SK-N-DZ (cell line): Measurements from ENCODE around the gene KLHL20. TPM values are rescaled to one million over a fixed set of nuclear protein-coding genes. Genes with fewer than 3 reads are reported as not detected.
"Not testable (repeated sequence)": the region's sequence is repeated elsewhere in the genome, so short reads cannot be mapped to it uniquely, and the experiment has no call there.

Experiments
- DNase-seq: peaks from one replicate; pipeline ENCODE4 v3.0.0-alpha.2; 2015; ENCODE audit warnings: low spot score
- polyA plus RNA-seq, 2 experiments: library from polyadenylated mRNA; depleted of rRNA; stranded (reverse); fragments of >200 nt; gene quantifications; 2 replicates each; pipeline ENCODE4 v1.2.3, GENCODE V29; 2014

Gene KLHL20
- 13.0 and 17.6 TPM in 2 replicates for polyA plus RNA-seq (2014; cell fraction: cytosol; rRNA removed)
- polyA plus RNA-seq (2014; cell fraction: nucleus; rRNA removed): 11.0 and 17.1 TPM in 2 replicates

DNA sequence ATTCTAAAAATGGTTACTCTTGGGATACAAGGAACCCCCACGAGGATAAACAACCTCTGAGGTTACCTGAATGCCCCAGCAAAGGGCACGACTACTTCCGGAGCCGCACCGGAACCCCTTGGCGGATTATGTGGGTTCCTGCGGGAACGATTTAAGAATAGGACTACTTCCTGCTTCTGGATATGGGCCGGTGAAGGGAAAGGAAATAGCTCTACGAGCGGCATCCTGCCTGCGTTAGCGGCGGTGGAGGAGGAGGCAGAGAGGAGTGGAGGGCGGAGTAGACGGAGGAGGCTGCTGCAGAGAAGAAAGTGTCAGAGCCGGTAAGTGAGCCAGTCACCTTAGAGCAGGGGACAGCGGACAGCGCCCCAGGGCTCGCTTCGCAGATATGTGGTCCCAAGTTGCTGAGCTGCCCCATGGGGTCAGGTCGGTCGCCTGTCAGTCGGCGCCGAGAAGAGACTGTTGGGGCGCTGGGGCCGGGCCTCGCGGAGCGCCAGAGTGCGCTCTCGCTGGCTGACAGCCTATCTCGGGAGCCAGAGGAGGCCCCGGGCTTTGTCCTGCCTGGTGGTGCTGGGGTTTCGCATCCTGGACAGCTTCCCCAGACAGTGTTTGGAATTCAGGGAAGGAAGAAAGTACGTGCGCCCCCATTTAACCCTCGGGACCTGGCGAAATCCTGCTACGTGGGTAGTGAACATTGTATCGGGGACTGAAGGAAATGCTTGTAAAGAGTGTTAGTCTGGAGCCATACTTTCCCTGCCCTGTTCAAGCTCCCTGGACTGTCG, at the start of gene KLHL20:
KLHL20 (plus strand) TSS at position 223 of the 779 bp plus-strand sequence. CDS start 1,063 bp downstream, outside the sequence.
- DNase-seq: peak; percentile 92

DNA sequence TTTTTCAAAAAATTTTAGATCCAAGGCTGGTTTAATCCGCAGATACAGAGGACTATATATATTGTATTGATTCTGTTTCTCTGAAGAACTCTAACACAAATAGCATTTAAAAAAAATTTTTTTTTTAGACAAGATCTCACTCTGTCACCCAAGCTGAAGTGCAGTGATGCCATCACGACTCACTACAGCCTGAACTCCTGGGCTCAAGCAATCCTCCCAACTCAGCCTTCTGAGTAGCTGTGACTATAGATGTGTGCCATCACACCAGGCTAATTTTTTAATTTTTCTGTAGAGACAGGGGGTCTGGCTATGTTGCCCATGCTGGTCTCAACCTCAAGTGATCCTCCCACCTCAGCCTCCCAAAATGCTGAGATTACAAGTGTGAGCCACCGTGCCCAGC, 48.1 kb upstream of the KLHL20 start:
- DNase-seq: no peak

GRCh38 chr1:173669491-173669941, 45.3 kb upstream of the KLHL20 start, which contains the start of gene ANKRD45:
Gene ANKRD45 (minus strand): TSS chr1:173669851. CDS start chr1:173659418, 10,433 bp downstream.
- peak; percentile 64 for DNase-seq

- DNase-seq: not testable (repeated sequence)
Observed at GRCh38 chr1:173674496-173674895, 40.3 kb upstream of the KLHL20 start.

- DNase-seq: not testable (repeated sequence)
Observed at GRCh38 chr1:173680152-173680551, 34.6 kb upstream of the KLHL20 start.

GRCh38 chr1:173682184-173682583, 32.6 kb upstream of the KLHL20 start:
- no peak for DNase-seq

- not testable (repeated sequence) for DNase-seq
Observed at GRCh38 chr1:173683838-173684237, 30.9 kb upstream of the KLHL20 start.

DNA sequence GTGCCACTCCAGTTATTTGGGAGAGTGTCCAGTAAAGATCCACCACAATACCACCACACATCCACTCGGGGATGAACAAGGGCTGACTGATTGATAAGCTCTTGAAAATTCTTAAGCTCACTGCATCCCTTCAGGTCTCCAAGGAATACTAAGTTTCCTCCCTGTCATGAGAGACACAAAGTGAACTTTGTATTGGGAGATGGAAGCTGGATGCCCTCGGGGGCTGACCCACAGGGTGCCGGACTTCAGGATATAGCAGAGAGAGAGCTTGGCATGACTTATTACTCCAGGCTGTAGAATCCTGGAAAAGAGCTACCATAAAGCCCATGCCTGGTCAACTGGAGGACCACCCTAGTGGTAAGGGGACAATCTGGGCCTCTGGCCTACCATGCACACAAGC, 29.7 kb upstream of the KLHL20 start:
- DNase-seq: not testable (repeated sequence)

GRCh38 chr1:173688300-173688699, 26.5 kb upstream of the KLHL20 start:
- DNase-seq: no peak

GRCh38 chr1:173693238-173693637, 21.5 kb upstream of the KLHL20 start:
- no peak for DNase-seq

GRCh38 chr1:173701299-173701698, 13.5 kb upstream of the KLHL20 start:
- not testable (repeated sequence) for DNase-seq

GRCh38 chr1:173702736-173703135, 12.0 kb upstream of the KLHL20 start:
- DNase-seq: no peak

GRCh38 chr1:173705117-173705516, 9.7 kb upstream of the KLHL20 start:
- DNase-seq: no peak

DNA sequence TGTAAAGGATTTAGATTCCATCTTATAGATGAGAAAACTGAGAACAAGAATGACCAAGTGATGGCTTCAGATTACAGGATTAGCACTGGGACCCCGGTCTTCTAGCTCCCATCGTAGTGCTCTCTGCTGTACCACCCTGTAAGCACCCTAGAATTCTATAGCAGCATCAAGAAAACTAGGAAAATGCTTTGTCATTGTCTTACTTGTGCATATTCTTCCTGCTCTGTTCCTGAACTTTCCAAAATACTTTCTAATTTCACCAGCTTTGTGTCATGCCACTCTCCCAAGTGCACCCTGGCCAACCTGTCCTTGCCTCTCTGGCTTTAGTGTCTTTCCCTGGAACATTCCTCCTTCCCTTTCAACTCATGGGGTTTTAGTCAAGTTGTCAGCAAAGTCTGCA, 6.0 kb upstream of the KLHL20 start:
- no peak for DNase-seq

GRCh38 chr1:173714441-173714758, 381 bp upstream of the KLHL20 start:
- no peak for DNase-seq

GRCh38 chr1:173715538-173715844, 710 bp downstream of the KLHL20 start:
- no peak for DNase-seq

GRCh38 chr1:173717238-173717637, 2.5 kb downstream of the KLHL20 start:
- no peak for DNase-seq

DNA sequence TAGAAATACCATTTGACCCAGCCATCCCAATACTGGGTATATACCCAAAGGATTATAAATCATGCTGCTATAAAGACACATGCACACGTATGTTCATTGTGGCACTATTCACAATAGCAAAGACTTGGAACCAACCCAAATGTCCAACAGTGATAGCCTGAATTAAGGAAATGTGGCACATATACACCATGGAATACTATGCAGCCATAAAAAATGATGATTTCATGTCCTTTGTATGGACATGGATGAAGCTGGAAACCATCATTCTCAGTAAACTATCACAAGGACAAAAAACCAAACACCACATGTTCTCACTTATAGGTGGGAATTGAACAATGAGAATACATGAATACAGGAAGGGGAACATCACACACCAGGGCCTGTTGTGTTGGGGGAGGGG, 16.6 kb downstream of the KLHL20 start:
- DNase-seq: not testable (repeated sequence)

- DNase-seq: no peak
Observed at GRCh38 chr1:173733912-173734311, 19.1 kb downstream of the KLHL20 start.

- DNase-seq: not testable (repeated sequence)
Observed at GRCh38 chr1:173736104-173736503, 21.3 kb downstream of the KLHL20 start.

DNA sequence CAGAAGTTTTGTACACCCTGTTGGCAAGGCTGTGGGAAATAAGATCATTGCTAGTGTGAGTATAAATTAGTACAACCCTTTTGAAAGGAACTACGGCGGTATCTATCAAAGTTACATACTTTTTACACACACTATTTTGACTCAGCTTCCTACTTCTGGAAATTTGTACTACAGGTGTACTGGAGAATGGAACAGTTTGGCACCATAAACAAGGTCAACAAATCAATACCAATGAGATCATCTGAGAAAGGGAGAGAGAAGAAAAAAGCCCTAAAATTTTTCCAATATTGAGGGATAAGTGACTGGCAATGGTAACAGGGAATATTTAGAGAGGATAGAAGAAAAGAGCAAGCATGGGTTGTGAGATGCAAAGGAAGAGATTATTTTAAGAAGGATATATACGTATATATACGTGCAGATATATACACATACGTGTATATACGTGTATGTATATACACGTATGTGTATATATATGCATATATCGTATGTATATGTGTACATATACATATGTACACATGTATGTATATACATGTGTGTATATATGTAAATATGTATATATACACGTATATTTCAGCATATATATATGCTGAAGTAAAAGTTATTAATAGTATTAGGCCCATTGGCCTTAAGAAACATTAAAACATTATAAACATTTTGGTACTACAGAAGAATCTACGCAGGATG, 27.6 kb downstream of the KLHL20 start:
- no peak for DNase-seq

DNA sequence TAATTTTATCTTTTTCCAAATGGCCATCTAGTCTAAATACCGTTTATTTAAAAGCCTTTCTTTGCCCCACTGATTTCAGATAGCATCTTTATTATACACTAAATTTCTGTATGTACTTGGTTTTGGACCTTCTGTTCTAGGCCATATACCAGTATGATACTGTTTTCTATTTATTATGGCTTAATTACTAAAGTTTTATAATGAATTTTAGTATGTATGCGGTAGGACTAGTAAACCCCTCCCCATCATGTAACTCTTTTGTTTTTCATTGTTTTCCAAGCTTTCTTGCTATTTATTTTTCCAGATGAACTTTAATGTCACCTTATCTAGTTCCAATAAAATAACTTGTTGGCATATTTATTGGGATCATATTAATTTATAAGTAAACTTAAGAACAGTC, 29.9 kb downstream of the KLHL20 start:
- DNase-seq: no peak

DNA sequence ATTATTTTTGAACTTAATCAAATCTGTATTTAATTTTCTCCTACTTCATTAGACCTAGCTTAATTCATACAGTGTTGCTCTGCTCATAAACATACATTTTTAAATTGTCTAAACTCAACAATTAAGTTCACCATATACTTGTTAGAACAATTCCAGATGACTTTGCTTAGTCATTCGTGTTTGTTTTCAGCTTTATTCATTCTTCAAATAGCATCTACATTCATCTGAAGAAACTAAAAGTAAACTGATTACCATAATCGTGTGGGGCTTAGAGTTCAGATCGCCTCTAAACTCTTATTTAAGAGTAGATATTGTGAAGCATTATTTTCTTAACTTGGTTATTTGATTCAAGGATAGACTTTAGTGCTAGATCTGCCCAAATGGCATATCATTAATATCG, 34.4 kb downstream of the KLHL20 start:
- DNase-seq: no peak
